ENCODE results near the gene SEPTIN5. TPM values are rescaled to one million over a fixed set of nuclear protein-coding genes. Genes with fewer than 3 reads are reported as not detected.

Gene SEPTIN5
- total and polyA plus RNA-seq, 9 of the 15 experiments (the other 6 are each of a cell fraction or from before 2014, with no cell fraction given) = 0.03 to 195 (median 119) TPM

DNA sequence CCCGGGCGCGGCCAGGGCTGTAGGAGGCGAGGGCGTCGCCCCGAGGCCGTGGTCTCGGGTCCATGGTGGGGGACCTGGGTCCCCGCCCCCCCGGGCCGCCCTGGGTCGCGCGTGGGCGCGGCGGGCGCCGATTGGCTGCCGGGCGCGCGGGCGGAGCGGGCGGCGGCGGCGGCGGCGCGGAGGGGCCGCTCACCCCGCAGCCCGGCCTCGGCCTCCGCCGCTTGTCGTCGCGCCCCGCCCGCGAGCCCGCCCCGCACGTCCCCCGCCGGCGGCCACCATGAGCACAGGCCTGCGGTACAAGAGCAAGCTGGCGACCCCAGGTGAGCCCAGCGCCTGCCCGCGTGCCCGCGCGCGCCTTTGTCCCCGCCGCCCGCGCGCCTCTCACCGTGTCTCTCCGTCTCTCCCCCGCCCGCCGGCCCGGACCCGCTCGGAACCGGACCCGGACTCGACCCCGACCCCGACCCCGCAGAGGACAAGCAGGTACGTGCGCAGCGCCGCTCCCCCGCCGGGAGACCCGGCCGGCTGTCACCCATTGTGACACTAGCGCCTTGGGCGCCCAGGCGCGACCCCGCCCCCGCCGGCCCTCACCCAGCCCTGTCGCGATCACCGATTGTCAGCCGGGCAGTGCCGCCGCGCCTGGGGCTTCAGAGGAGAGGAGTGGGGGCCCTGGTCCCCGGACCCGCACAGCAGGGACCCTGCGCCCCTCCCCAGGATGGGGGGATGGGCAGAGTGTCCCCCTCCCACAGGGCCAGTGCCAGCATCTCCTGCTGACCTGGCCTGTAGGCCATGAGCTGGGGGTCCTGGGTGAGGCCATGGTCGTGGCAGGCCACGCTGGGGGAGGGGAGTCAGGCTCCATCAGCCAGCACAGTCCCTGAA lies at the start of gene SEPTIN5 (continued):
- TF ChIP-seq JUND (IDR thresholded peaks at IDR 0.05; ENCODE audit: borderline replicate concordance, low read depth, low read length) (no peak), JUND (tag; IDR thresholded peaks at IDR 0.05; ENCODE audit: borderline replicate concordance, low read depth, low read length) (no peak), ZNF12 (CRISPR knock-in tag; IDR thresholded peaks at IDR 0.05) (no peak), MAFG (tag; conservative IDR thresholded peaks at IDR 0.05) (no peak), BRCA1 (IDR thresholded peaks at IDR 0.05) (no peak), BRCA1 (CRISPR knock-in tag; IDR thresholded peaks at IDR 0.05) (no peak), XRCC4 (IDR thresholded peaks at IDR 0.05; ENCODE audit: extremely low read depth, insufficient read depth, insufficient read length) (no peak), RBFOX2 (IDR thresholded peaks at IDR 0.05; ENCODE audit: low read depth, low read length) (peak; percentile 53), BCOR (IDR thresholded peaks at IDR 0.05) (peak; percentile 56; the same call in 1 of the 2 replicates), PHF20 (IDR thresholded peaks at IDR 0.05; ENCODE audit: partially characterized antibody) (peak; percentile 78), KDM2B (CRISPR knock-in tag; IDR thresholded peaks at IDR 0.05) (no peak; the same call in none of the 2 replicates), ZNF121 (CRISPR knock-in tag; conservative IDR thresholded peaks at IDR 0.05) (no peak), HDAC6 (IDR thresholded peaks at IDR 0.05; ENCODE audit: low read depth, low read length) (0 out of 2 replicates have a peak, but pooled peaks have one; percentile 23), NRF1 (conservative IDR thresholded peaks at IDR 0.05 in 1 of 2, IDR thresholded peaks at IDR 0.05 in 1 of 2) (peak in 1 of 2 experiments; percentile 44; a peak in 1 of 4 replicates), FOS (IDR thresholded peaks at IDR 0.05; ENCODE audit: extremely low read depth, insufficient read length) (no peak), SMARCA5 (IDR thresholded peaks at IDR 0.05) (peak; percentile 85; the same call in 1 of the 2 replicates), NCOA1 (IDR thresholded peaks at IDR 0.05; ENCODE audit: low read depth) (no peak)
- TF ChIP-seq, protein P1, sequence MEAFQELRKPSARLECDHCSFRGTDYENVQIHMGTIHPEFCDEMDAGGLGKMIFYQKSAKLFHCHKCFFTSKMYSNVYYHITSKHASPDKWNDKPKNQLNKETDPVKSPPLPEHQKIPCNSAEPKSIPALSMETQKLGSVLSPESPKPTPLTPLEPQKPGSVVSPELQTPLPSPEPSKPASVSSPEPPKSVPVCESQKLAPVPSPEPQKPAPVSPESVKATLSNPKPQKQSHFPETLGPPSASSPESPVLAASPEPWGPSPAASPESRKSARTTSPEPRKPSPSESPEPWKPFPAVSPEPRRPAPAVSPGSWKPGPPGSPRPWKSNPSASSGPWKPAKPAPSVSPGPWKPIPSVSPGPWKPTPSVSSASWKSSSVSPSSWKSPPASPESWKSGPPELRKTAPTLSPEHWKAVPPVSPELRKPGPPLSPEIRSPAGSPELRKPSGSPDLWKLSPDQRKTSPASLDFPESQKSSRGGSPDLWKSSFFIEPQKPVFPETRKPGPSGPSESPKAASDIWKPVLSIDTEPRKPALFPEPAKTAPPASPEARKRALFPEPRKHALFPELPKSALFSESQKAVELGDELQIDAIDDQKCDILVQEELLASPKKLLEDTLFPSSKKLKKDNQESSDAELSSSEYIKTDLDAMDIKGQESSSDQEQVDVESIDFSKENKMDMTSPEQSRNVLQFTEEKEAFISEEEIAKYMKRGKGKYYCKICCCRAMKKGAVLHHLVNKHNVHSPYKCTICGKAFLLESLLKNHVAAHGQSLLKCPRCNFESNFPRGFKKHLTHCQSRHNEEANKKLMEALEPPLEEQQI (IDR thresholded peaks at IDR 0.05) = no peak
- TF ChIP-seq, protein P2, sequence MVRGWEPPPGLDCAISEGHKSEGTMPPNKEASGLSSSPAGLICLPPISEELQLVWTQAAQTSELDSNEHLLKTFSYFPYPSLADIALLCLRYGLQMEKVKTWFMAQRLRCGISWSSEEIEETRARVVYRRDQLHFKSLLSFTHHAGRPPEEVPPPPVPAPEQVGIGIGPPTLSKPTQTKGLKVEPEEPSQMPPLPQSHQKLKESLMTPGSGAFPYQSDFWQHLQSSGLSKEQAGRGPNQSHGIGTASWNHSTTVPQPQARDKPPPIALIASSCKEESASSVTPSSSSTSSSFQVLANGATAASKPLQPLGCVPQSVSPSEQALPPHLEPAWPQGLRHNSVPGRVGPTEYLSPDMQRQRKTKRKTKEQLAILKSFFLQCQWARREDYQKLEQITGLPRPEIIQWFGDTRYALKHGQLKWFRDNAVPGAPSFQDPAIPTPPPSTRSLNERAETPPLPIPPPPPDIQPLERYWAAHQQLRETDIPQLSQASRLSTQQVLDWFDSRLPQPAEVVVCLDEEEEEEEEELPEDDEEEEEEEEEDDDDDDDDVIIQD (CRISPR knock-in tag; IDR thresholded peaks at IDR 0.05) = no peak
- TF ChIP-seq, protein P3, sequence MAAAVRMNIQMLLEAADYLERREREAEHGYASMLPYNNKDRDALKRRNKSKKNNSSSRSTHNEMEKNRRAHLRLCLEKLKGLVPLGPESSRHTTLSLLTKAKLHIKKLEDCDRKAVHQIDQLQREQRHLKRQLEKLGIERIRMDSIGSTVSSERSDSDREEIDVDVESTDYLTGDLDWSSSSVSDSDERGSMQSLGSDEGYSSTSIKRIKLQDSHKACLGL (CRISPR knock-in tag; IDR thresholded peaks at IDR 0.05; ENCODE audit: borderline replicate concordance, poor library complexity, severe bottlenecking) = no peak
- TF ChIP-seq, protein P4, sequence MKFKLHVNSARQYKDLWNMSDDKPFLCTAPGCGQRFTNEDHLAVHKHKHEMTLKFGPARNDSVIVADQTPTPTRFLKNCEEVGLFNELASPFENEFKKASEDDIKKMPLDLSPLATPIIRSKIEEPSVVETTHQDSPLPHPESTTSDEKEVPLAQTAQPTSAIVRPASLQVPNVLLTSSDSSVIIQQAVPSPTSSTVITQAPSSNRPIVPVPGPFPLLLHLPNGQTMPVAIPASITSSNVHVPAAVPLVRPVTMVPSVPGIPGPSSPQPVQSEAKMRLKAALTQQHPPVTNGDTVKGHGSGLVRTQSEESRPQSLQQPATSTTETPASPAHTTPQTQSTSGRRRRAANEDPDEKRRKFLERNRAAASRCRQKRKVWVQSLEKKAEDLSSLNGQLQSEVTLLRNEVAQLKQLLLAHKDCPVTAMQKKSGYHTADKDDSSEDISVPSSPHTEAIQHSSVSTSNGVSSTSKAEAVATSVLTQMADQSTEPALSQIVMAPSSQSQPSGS (CRISPR knock-in tag; IDR thresholded peaks at IDR 0.05) = no peak
